Measurements from ENCODE around the gene CRIP2.

DNA sequence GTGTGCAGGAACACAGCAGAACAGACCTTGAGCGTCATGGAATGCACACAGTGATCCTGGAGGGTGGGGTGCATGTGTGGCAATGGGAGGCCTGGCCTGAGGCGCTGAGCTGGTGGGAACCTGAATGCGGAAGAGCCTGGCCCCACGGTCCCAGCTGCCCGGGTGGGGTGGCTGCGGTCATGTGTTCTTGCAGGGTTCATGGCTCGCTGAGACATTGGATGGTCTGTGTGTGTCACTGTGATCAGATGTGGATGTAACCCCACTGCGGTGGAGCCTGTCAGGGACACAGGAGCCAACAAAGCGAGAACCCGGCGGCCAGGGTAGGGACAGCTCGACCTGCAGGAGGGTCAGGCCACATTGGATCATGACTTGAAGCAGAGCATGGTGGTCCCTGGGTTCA, 31.8 kb upstream of the CRIP2 start:
- TF ChIP-seq, protein P1, sequence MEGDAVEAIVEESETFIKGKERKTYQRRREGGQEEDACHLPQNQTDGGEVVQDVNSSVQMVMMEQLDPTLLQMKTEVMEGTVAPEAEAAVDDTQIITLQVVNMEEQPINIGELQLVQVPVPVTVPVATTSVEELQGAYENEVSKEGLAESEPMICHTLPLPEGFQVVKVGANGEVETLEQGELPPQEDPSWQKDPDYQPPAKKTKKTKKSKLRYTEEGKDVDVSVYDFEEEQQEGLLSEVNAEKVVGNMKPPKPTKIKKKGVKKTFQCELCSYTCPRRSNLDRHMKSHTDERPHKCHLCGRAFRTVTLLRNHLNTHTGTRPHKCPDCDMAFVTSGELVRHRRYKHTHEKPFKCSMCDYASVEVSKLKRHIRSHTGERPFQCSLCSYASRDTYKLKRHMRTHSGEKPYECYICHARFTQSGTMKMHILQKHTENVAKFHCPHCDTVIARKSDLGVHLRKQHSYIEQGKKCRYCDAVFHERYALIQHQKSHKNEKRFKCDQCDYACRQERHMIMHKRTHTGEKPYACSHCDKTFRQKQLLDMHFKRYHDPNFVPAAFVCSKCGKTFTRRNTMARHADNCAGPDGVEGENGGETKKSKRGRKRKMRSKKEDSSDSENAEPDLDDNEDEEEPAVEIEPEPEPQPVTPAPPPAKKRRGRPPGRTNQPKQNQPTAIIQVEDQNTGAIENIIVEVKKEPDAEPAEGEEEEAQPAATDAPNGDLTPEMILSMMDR (IDR thresholded peaks at IDR 0.05; ENCODE audit: low read length), result no peak
- TF ChIP-seq EZH2 (IDR thresholded peaks at IDR 0.05; ENCODE audit: borderline replicate concordance, low read length), result no peak
